ENCODE data around the gene PZP.
"Not testable (repeated sequence)": the region's sequence is repeated elsewhere in the genome, so short reads cannot be mapped to it uniquely, and the experiment has no call there.

Gene PZP

DNA sequence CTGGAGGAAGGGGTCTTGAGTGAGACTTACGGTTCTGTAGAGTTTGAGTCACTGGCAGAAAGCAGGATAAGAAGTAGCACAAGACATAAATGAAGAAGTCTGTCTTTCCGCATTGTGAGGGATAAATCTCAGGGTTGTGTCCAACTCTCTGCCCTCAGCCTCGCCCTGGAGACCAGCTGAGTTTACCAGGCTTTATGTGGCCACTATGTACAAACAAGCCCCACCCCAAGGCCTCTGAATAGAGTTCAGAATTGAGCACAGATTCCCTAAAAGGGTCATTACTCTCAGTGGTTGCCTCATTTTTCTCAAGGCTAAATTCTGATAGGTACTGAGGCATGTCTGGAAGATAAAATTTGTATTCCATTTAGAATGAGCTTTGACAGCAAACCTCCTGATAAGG, at the start of gene PZP:
Gene PZP (minus strand): TSS at position 167 of the 400 bp plus-strand sequence. CDS start 54 bp downstream, at position 113.
- no peak for DNase-seq

DNA sequence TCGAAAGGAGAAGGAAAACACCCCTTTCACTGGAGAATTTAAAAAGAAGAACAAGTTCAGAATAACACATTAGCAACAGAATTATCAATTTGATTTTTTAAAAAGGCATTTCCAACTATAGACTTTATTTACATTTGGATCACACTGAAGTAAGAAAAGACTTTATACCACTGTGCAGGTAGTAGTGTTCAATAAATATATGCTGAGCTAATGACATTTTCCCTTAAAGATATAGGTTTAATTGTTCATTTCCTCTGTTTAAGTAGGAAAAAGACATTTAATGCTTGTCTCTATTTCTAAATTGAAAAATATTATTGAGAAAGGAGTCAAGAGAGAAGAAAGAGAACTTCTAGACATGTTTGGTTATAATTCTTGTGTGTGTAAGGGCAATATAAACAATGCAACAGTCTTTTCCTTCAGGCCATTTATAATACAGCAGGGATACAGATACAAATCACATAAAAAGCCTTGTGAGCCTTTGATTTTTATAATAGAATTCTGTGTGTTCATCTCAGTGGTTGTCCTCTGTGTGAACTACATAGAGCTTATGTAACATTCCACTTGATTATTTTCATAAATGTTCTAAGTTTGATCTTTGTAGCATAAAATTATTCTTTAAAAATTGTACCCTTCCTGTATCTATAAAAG, 48.7 kb upstream of the PZP start:
- DNase-seq, result no peak

DNA sequence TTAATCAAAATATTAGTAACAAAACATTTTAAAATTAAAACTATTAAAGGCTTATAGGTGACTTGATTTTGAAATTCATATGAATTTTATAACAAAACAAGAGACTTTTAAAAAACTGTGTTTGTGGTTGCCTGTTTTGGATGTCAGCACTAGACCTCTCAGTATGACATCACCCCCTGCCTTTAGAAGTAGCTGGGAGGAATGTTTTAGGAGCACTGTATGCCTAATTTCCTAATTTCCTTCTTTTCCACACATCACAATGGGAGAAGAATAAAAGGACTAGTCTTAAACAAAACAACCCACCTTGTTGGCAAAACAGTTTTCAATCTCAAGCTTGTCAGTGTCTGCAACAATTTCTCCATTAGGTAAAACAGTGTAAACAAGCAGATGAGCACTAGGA, 48.1 kb upstream of the PZP start:
- DNase-seq, result no peak

DNA sequence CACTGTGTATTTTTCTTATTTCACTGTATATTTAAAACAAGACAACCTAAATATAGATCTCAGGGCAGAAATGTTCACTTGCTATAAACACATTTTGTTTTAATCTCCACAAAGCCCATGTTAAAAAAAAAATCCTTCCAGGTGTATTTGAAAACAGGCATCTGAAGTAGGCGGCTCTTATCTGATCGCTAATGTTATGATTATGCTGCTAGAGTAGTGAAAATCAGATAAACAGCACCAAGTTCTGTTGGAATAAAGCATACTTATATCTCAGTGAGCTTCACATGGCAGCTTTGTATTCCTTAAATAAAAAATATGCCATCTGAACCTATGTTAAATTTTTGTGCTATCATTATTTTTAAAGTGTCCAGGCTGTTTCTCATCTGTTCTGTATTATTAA, 47.6 kb upstream of the PZP start:
- no peak for DNase-seq

DNA sequence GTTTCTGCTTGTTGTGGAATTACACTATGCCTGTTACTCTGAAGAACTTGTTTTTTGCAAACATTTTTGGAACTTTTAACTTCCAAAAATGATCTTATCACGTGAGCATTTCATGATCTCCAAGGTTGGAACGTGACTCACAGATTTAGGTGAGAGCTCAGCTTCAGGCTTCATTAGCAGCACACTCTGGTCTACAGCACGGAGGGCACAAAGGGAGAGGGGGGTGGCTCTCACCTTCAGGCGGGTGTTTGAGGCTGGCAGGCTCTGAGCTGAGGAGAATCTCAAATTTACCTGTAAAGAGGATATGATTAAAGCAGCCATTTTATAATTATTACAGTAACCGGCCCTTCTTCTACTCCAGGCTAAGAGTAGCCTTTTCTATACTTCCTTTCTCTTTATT, 45.3 kb upstream of the PZP start:
- no peak for DNase-seq

DNA sequence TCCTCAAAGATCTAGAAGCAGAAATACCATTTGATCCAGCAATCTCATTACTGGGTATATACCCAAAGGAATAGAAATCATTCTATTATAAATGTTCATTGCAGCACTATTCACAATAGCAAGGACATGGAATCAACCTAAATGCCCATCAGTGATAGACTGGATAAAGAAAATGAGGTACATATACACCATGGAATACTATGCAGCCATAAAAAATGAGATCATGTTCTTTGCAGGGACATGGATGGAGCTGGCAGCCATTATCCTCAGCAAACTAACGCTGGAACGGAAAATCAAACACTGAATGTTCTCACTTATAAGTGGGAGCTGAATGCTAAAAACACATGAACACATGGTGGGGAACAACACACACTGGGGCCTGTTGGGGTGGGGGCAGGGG, 44.6 kb upstream of the PZP start:
- DNase-seq, result not testable (repeated sequence)

DNA sequence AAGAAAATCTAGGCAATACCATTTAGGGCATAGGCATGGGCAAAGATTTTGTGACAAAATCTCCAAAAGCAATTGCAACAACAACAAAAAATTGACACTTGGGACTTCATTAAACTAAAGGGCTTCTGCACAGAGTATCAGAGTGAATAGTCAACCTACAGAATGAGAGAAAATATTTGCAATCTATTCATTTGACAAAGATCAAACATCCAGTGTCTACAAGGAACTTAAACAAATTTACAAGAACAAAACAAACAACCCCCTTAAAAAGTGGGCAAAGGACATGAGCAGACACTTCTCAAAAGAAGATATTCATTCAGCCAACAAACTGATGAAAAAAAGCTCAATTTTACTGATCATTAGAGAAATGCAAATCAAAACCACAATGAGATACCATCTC, 44.1 kb upstream of the PZP start:
- DNase-seq, result no peak

DNA sequence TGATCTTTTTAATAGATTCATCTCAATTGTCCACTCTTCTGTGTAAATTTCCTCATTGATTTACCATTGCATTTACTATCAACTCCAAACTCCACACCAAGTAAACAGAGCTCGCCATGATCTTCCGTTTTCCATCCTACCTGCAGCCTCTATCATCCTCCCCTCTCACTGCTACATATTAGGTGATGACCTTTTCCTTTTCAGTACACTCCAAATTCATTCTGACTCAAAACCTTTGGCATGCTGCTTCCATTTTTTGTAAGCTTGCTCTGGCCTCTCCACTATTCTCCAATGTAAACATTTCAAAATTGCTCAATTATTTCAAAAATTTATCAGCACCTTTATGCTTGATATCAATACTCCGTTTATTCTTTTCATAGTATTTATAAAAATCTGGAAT, 40.2 kb upstream of the PZP start:
- DNase-seq, result no peak

DNA sequence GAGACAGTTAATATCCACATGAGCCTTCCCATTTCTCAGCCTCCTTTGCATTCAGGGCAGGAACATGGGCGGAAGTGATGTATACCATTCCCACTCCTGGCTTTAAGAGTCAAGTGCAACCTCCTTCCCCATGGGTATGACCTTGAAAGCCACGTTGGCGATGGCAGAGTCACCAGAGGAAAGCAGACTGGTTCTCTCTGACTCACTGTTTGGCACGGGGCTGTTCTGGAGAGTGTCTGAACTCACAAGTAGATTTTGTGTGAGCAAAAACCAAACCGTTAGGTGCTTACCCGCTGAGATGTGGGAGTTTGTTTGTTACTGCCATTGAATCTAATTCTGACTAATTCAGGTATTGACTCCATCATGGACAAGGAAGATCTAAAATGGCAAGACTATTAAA, 36.7 kb upstream of the PZP start:
- DNase-seq, result no peak

DNA sequence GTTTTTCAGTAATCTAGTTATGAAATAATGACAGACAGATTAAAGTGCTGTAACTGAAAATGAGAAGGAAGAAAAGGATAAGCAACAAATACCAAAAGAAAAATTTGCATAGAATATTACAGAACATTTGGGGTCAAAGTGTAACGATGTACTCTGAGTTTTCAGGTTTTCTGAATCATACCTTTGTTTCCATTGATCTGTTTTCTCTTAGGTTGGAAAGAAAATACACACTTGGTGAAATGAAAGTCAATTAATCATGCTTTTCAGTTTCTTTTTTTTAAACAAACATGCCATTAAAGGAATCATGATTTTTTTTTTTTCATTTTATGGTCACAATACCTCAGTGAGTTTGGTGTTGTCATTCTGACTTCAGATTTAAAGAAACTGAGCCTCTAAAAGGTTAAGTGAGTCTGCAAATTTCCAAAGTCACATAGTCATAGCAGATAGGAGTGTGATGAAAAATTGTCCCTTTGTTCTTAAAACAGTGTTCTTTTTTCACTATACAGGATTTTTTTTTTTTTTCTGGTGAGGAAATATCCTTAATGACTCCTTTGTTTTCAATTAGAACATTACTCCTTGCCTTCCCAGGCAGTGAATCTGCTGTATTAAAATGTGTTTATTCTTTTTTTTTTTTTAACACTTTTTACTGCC, 35.9 kb upstream of the PZP start:
- no peak for DNase-seq

DNA sequence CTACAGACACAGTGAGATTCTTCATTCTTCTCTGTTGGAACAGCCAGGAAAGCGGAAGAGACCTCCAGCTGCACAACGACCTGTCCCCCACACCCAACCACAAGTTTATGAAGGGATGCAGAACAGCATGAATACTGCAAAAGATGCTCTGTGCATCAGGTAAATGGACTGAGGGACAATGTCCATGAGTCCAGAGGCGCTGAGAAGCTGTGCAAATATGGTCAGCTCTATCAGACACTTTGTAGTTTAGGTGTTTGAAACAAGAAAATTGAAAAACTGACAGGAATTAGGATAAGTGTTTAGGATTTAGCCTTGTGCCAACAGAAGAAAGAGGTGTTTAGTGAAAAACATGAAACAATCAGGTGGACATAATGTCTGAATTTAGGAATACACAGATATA, 33.1 kb upstream of the PZP start:
- DNase-seq, result no peak

DNA sequence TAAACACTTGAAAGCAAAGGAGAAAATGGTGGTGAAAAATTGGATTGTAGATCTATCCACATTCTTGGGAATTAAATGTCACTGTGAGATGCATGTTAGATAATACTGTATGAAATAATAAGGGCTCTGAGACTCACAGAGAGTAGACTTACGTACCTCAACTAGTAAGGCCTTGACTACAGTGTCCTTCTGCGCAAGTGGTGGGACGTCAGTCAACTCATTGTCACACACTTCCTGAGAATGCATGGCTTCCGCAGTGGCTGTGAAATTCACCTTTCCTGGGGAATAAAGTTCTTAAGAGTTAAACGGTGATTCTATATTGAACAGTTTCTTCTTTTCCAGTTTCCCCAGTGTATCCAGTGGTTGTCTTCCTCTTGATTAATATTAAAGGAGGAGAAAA, 32.6 kb upstream of the PZP start:
- no peak for DNase-seq

DNA sequence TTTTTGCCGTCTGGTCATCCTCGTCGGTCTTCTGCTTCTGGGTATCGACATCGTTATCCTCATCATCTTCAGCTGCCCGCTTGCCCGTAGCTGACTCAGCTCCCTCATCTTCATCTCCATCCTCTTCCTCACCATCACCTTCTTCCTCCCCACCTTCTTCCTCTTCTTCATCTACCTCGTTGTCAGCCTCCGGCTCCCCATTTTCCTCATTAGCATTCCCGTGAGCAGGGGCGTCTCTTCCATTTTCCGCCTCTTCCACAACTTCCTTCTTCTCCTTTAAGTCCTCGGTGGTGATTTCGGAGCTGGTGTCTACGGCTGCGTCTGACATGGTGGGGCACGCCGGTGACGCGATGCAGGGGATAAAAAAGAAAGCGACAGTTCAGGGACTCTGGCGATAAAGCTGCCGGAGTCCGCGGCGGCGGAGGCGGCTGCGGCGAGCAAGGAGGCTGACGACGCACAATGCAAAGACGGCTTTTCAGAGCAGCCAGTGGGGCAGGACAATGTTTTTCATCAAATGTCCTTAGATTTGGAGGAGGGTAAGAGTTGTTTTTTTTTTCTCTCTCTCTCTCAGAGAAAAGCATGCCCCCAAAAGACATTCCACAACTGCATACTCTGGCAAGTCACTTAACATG, 31.9 kb upstream of the PZP start:
- not testable (repeated sequence) for DNase-seq

DNA sequence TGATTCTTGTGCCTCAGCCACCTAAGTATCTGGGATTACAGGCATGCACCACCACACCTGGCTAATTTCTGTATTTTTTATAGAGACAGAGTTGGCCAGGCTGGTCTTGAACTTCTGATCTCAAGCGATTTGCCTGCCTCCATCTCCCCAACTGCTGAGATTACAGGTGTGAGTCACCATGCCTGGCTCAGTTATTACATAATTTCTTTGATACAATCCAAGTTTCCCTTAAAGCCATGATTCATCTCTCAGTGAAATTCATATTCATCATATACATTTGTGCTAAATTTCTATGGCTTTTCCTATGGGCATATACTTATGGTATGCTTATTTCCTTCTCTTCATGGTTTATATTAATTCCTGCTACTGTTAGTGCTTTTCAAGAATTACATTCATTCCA, 29.1 kb upstream of the PZP start:
- DNase-seq, result no peak

DNA sequence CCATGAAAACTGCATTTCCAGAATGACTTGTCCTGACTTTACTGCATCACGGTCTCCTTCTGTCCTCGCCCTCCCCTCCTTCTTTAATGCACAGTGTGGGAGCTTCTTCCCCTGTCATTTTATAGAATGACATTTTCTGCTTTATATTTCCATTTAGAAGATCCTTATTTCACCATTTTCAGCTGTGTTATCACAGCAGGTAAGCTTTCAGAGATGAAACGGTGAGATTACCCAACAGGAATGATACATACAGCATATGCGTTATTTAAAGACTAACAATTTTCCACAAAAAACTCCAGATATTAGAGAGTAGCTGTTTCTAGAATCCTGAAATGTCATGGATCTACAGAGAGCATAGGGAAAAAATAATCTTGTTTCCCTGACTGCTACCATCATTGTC, 27.3 kb upstream of the PZP start:
- no peak for DNase-seq

DNA sequence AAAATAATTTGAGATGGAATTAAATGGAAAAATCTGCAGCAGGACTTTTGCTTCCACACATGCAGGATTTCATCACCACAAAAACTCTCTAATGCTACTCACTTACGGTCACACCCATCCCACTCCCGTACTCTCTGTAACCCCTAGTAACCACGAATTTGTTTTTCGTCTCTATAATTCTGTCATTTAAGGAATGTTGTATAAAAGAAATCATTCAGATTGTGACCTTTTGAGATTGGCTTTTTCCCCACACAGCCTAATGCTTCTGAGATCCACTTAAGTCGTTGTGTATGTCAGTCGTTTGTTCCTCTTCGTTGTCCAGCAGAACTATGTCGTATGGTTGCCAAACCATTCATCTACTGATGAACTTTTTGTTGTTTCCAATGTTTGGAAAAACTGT, 19.8 kb upstream of the PZP start:
- no peak for DNase-seq

DNA sequence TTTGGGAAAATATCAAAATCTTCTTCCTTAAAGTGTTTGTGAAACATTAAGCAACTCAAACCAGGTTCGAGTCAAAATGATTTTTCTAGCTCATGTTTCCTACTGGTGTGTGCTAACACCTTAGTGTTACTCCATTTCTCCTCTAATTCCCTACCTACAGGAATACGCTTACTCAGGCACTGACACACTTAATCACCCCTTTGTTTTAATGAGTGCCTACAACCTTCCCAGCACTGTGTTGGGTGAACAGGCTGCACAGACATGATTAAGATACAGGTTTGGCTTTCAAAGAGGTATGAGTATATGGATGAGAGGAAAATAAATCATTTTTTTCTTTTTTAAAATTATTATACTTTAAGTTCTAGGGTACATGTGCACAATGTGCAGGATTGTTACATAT, 15.6 kb upstream of the PZP start:
- no peak for DNase-seq

DNA sequence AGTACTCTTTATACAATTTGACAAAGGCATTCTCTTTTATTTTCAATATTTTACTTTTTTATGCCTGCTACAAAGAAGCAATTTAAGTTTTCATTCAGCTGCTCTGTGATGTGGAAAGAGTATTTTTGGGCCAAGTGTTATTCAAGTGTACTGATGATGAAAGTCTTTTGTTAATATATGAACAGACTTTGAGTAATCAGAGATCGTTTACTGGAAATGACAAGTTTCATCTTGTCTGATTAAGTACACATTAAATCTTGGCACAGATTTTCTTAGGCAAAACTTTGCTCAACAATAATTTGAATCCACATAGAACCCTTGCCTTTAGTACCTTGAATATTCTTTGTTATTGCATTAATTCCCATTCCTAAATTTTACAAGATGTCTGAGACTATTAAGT, 13.3 kb upstream of the PZP start:
- DNase-seq, result no peak

DNA sequence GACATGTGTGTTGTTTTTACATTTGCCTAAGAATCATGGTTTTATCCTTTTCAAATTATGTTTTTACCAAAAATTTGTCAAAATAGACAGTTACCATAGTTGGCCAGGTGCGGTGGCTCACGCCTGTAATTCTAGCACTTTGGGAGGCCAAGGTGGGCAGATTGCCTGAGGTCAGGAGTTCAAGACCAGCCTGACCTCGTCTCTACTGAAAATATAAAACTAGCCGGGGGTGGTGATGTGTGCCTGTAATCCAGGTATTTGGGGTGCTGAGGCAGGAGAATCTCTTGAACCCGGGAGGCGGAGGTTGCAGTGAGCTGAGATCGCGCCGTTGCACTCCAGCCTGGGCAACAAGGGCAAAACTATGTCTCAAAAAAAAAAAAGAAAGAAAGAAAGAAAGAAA, 12.8 kb upstream of the PZP start:
- not testable (repeated sequence) for DNase-seq

DNA sequence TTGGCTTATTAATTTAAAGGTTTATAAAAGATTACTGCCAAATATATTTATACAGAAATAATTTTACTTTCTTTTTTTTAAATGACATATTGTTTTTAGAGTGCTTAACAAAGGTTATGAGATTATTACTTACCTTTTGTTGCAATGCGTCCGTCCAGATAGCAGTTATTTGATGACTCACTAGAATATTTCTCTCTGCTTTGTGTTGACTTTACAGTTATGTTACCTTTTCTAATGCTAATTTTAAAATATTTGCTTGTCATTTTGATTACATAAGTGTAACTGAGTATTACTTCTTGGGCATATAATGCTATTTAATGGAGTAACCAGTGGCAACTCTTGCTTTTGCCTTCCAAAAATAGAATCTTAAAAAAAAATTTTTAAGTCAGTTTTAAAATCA, 6.3 kb upstream of the PZP start:
- no peak for DNase-seq

DNA sequence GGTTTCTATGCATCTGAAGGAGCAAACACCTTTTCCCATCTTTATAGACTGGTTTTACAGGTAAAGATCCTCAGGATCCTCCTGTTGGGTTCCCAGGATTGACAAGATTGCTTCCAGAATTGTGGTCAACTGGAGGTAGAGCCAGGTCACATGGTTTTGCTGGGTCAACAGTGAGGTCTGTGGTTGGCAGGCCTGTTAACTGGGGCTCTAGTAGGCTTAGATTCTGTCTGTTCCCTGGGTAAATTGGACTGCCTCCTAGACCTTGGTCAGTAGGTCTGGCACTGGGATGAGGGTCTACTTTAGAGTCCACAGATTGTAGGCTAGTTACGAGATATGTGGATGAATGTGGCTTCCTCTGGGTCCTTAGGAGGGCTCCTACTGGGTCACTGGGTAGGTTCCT, 3.5 kb upstream of the PZP start:
- no peak for DNase-seq

DNA sequence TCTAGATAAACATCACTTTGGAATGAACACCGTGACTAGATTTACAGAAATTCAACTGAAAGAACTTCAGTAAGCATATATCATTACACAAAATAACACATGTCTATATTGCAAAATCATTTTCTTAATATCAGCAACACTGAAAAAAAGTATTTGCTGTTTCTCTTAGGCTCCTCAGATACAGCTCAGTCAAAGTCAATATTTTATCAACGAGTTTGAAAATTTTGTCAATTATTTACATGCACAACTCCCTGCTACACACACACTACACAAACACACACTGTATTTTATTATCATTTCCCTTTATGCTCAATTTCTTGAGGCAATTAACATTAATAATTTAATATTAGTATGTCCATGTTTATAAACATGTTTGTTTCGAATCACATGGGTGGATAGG, 3.8 kb downstream of the PZP start:
- no peak for DNase-seq

DNA sequence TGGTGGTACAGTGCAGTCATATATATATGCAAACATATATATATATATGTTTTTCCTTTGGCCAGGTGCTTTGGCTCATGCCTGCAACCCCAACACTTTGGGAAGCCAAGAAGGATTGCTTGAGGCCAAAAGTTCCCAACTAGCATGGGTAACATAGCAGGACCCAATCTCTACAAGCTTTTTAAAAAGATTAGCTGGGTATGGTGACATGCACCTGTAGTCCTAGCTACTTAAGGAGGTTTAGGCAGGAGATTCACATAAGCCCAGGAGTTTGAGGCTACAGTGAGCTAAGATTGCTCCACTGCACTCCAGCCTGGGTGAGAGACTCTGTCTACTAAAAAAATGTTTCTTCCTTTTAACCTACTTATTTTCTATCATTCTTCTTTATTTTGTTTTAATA, 10.2 kb downstream of the PZP start:
- no peak for DNase-seq

DNA sequence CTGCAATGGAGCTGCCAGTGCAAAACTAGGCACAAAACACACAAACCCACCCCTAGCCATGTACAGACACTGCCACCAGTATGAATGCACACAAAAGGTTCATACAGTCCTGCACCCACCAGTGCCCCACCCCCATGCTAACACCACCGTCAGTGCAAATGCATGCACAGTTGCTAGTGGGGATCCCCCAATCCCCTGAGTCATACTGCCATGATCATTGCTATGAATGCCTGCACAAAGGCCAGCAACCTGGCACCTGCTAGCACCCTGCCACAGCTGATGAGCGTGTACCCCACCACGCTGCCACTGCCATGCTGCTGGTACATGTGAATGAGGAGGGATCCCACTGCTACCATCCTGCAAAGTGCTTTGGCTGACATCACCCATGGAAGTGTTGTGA, 23.9 kb downstream of the PZP start:
- DNase-seq, result no peak

DNA sequence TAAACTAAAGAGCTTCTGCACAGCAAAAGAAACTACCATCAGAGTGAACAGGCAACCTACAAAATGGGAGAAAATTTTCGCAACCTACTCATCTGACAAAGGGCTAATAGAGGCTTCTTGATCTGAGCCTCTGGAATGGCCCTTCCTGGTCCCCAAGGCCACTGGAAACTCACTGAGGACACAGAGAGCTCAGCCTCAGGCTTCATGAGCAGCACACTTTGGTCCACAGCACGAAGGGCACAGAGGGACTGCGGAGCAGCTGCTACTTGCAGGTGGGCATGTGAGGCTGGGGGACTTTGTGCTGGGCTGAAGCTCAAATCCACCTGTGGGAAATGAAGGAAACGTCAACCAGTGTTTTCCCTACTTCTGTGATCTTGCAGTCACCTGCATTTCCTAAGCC, 27.4 kb downstream of the PZP start:
- no peak for DNase-seq

Measured in EL (cell line).